ENCODE measurements around the gene FSIP1. TPM values are rescaled to one million over a fixed set of nuclear protein-coding genes. Genes with fewer than 3 reads are reported as not detected.
A peak's percentile ranks its signal among the peaks of the same experiment; 100 is the strongest.

Gene FSIP1
- total and polyA plus RNA-seq, 11 donors: 0.28 to 3.7 (median 0.97) TPM; not detected in 1

- peaks cover 0 to 43% (median 37%) of the 10 kb centered on the region in 9 donors for H3K36me3 ChIP-seq
- DNase-seq (no peak), ATAC-seq (peak in 1 of 4 donors; percentile 21)
- H3K27me3 ChIP-seq: no peaks in the 10 kb centered on the region
- intact Hi-C loops (cut with DNase I): loop anchor here in 2 of 10 donors (10.0 kb wide), 1 partner anchor 156 kb away; no protein-coding TSS in a partner anchor
- no peak for TF ChIP-seq POLR2A (IDR thresholded peaks at IDR 0.05)
- TF ChIP-seq, protein P1, sequence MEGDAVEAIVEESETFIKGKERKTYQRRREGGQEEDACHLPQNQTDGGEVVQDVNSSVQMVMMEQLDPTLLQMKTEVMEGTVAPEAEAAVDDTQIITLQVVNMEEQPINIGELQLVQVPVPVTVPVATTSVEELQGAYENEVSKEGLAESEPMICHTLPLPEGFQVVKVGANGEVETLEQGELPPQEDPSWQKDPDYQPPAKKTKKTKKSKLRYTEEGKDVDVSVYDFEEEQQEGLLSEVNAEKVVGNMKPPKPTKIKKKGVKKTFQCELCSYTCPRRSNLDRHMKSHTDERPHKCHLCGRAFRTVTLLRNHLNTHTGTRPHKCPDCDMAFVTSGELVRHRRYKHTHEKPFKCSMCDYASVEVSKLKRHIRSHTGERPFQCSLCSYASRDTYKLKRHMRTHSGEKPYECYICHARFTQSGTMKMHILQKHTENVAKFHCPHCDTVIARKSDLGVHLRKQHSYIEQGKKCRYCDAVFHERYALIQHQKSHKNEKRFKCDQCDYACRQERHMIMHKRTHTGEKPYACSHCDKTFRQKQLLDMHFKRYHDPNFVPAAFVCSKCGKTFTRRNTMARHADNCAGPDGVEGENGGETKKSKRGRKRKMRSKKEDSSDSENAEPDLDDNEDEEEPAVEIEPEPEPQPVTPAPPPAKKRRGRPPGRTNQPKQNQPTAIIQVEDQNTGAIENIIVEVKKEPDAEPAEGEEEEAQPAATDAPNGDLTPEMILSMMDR (IDR thresholded peaks at IDR 0.05): no peak
- no peak overlapping the region for H3K27ac ChIP-seq
- H3K9me3 ChIP-seq: no peaks in the 10 kb centered on the region
- H3K4me1 ChIP-seq: peaks cover 0 to 10% (median 0%) of the 10 kb centered on the region in 12 donors
- H3K4me3 ChIP-seq: no peak overlapping the region
- WGBS, 4 donors: 37 to 57% (median 45%) methylated on average over 3 of the region's 3 CpGs
These were observed 184.3 kb downstream of the FSIP1 start for GRCh38 chr15:39598186-39598850.

DNA sequence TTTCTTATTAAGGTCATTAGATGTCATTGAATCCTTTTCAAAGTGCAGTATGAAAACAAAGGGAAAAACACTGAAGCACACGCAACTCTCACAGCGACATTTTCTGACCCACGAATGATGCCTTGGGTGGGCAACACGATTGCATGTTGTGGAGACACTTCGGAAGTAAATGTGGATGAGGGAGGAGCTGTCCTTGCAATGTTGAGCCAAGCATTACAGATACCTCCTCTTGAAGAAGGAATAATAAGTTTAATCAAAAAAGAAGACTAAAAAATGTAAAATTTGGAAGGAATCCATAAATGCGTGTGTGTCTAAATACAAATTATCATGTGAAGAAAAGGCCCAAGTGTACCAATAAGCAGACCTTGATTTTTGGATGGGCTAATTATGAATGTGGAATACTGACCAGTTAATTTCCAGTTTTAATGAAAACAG, 184.9 kb downstream of the FSIP1 start:
- ATAC-seq (peak in 1 of 4 donors; percentile 27), DNase-seq (no peak)
- 88 to 93% (median 91%) methylated on average over 6 of the region's 6 CpGs for WGBS, 4 donors
- TF ChIP-seq, protein P1 (IDR thresholded peaks at IDR 0.05): no peak
- TF ChIP-seq POLR2A (IDR thresholded peaks at IDR 0.05): no peak
- Histone ChIP-seq H3K27ac (no peak overlapping the region), H3K36me3 (peaks cover 0 to 48% (median 43%) of the 10 kb centered on the region in 9 donors), H3K9me3 (no peaks in the 10 kb centered on the region), H3K4me3 (no peak overlapping the region), H3K4me1 (peaks cover 0 to 12% (median 0%) of the 10 kb centered on the region in 12 donors), H3K27me3 (no peaks in the 10 kb centered on the region)
- intact Hi-C loops (cut with DNase I): loop anchor here in 2 of 10 donors (10.0 kb wide), 1 partner anchor 157 kb away; no protein-coding TSS in a partner anchor

- H3K9me3 ChIP-seq: no peaks in the 10 kb centered on the region
- intact Hi-C loops (cut with DNase I): loop anchor here in 2 of 10 donors (10.0 kb wide), 1 partner anchor 157 kb away; no protein-coding TSS in a partner anchor
- no peak overlapping the region for H3K27ac ChIP-seq
- DNase-seq (no peak), ATAC-seq (no peak)
- no peaks in the 10 kb centered on the region for H3K27me3 ChIP-seq
- no peak overlapping the region for H3K4me3 ChIP-seq
- H3K36me3 ChIP-seq: peaks cover 0 to 53% (median 47%) of the 10 kb centered on the region in 9 donors
- H3K4me1 ChIP-seq: peaks cover 0 to 12% (median 0%) of the 10 kb centered on the region in 12 donors
- WGBS, 4 donors: 83 to 100% (median 94%) methylated on average over 2 of the region's 2 CpGs
- TF ChIP-seq POLR2A (IDR thresholded peaks at IDR 0.05): no peak
- TF ChIP-seq, protein P1 (IDR thresholded peaks at IDR 0.05): no peak
These were observed 185.3 kb downstream of the FSIP1 start for GRCh38 chr15:39597336-39597735.

- Histone ChIP-seq H3K4me3 (no peak overlapping the region), H3K27ac (no peak overlapping the region), H3K4me1 (peaks cover 0 to 12% (median 0%) of the 10 kb centered on the region in 12 donors), H3K27me3 (no peaks in the 10 kb centered on the region), H3K9me3 (no peaks in the 10 kb centered on the region), H3K36me3 (peaks cover 0 to 61% (median 55%) of the 10 kb centered on the region in 9 donors)
- intact Hi-C loops (cut with DNase I): loop anchor here in 2 of 10 donors (10.0 kb wide), 1 partner anchor 158 kb away; no protein-coding TSS in a partner anchor
- ATAC-seq (no peak), DNase-seq (no peak)
- 77 to 82% (median 79%) methylated on average over 5 of the region's 5 CpGs for WGBS, 4 donors
- TF ChIP-seq POLR2A (IDR thresholded peaks at IDR 0.05): no peak
- TF ChIP-seq, protein P1 (IDR thresholded peaks at IDR 0.05): no peak
These were observed 186.1 kb downstream of the FSIP1 start for GRCh38 chr15:39596358-39597051.
